Measurements from ENCODE around the gene FBLN1.
"Not testable (repeated sequence)": the region's sequence is repeated elsewhere in the genome, so short reads cannot be mapped to it uniquely, and the experiment has no call there.

The FBLN1 gene

DNA sequence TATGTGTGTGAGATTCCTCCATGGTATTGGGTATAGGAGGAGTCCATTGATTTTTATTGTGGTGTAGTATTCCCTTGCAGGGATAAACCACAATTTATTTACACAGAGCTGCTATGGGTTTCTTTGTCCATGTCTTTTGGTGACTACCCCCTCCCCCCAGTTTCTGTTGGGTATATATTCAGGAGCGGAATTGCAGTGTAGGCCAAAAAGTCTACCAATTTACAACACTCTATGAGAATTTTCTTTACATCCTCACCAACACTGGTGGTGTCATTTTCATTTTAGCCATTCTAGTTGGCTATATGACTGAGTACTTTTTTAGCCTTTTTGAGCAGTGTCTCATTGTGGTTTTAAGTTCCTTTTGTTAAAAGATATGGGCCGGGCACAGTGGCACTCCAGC, 113.7 kb downstream of the FBLN1 start:
- DNase-seq = no peak

DNA sequence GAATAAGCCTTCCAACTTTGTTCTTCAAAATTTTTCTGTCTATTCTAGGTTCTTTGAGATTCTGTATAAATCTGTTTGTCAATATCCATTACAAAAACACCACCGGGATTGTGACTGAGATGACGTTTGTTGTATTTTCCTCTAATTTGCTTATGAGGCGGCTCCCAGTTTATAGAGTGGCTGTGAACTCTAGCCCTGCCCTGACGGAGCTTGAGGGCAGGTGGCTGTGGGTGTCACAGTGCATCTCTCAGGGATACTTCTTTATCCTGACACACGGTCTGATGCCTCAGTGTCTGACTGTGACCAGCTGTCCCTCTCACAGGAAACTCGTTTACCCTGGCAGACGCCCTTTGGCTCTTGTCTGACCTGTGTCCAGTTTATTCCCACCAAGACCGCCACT, 115.3 kb downstream of the FBLN1 start:
- DNase-seq = no peak

DNA sequence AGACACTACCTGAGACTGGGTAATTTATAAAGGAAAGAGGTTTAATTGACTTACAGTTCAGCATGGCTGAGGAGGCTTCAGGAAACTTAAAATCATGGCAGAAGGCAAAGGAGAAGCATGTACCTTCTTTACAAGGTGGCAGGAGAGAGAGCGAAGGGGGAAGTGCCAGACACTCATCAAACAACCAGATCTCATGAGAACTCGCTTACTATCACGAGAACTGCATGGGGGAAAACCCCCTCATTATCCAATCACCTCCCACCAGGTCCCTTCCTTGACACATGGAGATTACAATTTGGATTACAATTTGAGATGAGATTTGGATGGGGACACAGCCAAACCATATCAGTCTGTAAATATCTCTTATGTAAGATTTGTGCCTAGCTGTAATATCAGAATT, 118.0 kb downstream of the FBLN1 start:
- no peak for DNase-seq

GRCh38 chr22:45621836-45622600, 119.3 kb downstream of the FBLN1 start:
- no peak for DNase-seq

DNA sequence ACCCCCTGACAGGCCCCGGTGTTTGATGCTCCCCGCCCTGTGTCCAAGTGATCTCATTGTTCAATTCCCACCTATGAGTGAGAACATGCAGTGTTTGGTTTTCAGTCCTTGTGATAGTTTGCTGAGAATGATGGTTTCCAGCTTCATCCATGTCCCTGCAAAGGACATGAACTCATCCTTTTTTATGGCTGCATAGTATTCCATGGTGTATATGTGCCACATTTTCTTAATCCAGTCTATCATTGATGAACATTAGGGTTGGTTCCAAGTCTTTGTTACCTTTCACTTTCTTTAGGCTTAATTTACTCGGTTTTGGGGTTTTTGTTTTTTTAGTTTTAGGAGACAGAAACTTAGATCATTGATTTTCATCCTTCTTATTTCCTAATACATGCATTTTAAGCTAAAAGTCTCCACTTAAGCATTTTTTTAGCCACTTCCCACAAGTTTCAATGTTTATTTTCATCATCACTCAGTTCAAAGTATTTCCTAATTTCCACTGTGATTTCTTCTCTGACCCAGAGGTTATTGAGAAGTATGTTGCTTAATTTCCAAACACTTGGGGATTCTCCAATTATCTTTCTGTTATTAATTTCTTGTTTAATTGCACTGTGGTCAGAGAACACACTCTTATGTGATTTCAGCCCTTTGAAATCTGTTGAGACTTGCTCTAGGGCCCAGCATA, 120.9 kb downstream of the FBLN1 start:
- DNase-seq = not testable (repeated sequence)

DNA sequence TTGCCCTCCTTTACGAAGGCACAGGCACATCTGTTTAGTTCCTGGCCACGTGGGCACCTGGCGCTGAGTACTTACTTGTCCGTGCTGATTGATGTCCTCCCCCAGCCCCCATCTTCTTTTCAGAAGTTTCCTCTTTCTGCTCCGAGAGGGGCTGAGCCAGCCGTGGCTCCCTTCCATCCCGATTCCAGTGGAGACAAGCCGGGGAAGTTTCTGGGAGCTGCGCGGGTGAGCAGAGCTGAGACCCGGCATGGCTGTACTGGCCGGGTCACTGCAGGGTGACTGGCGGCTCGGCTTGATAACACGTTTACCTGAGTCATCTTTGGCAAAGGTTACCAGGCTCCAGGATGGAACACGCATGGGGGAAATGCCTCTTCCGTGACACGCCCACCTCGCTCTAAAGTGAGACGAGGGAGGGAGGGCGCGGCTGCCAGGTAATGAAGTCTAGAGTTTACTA, 123.5 kb downstream of the FBLN1 start:
- DNase-seq = no peak

DNA sequence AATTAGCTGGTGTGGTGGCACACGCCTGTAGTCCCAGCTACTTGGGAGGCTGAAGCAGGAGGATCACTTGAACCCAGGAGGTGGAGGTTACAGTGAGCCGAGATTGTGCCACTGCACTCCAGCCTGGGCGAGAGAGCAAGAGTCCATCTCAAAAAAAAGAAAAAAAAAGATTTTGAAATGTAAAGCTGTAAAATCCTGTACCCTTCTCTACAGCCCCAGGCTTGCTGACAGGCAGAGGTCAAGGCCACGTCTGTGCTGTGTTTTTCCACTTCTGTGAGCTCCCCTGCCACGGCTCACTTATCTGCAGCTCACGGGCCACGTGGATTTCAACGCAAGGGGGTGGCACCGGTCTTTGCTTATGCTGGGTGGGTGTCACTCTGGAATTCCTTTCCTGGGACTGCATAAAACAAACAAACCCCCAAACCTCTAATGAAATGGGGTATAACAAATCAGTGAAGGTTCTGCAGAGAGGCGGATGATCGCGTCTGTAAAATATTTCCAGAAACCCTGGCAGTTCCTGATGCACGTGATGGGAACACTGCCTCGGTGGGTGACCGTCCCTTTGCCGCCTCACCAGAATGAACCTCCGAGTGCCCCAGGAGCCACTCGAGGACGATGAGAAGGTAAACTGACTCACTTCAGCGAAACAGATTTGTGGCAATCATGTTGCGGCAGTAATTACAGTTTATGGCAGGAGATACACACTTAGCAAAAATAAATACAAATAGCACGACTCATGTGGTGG, 125.0 kb downstream of the FBLN1 start:
- no peak for DNase-seq

DNA sequence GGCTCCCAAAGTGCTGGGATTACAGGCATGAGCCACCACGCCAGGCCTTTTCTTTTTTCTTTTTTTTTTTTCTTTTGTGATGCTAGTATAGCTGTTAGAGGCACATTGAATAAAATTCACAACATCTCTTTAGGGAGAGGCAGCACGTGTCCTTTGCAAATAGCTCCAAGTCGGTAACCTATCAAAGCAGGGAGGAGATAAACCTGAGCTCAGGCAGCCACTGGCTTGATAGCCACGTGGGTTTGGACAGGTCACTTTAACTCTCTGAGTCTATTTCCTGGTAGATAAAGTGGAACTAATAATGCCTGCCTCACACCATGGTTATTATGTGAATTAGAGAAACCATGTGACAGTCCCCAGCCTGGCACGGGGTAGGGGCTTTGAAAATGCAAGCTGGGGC, 125.8 kb downstream of the FBLN1 start:
- DNase-seq = no peak

DNA sequence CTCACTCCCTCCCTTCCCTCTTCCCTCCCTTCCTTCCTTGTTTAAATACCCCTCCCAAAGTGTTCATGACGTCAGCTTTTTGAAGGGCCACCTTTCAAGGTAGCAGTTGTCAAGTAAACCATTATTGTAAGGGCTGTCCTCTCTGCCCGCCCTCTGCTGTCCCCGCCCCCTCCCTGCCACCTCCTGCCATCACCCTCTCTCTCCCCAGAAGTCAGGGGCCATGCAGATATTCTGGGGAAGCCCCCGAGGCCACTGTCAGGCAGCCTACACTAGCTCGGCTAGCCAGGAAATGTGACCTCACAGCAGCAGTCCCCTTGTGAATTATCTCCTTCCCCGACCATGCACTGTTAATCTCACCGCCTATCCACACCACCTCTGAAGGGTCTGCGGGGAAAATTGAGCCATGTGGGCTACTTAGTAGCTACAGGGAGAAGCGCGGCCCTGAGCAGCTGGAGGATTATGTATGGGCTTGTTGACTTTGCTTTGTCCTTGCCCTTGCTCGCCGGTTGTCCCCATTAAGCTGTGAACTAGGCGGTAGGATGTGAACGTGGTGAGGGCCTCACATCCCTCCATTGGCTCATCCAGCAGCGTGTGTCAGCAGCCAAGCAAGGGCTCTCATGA, 126.9 kb downstream of the FBLN1 start:
- DNase-seq = no peak

DNA sequence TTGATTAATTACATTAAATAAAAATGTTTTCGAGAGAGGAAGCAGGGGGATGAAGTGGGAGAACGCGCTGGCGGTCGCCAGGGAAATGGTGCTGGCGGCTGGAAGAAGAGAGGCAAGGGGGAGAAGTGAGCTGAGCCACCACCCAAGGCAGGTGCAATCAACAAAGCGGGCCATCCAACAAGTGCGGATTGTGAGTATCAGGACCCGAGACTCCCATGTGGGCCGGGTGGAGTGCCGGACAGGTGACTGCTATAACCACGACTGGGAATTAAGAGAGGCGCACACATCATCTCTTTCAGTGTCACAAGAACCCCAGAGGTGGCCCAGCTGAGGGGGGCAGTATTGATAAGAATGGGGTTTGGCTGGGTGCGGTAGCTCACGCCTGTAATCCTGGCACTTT, 127.8 kb downstream of the FBLN1 start:
- no peak for DNase-seq

DNA sequence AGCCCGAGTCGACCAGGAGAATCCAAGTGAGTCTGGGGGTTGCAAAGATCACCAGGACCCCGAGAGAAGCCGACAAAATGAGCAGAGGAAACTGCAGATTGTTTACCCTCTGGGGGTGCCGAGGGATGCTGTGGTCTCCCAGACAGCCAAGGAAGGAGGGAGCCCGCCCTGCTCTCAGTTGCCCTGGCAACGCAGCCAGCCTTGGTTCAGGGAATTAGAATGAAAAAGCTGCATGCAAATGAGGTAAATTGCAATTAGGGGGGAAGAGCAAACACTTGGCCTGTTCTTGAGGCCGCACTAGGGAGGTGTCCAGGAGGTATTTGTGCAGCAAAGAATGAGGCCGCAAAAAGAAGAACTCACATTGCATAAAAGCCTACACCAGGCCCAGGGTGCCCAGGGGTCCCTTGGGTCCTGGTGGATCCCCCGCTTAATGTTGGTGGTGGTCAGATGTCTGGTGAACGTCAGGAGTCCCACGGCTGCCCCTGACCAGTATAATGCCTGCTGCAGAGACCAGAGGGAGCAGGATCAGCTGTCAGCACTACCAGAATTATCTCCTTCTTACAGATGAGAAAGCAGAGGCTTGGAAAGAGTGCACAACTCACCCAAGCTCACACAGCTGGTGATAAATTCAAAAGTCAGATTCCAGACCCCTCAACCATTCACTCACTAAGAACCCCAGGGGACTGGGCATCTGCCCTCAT, 128.6 kb downstream of the FBLN1 start:
- no peak for DNase-seq

GRCh38 chr22:45631841-45632238, 129.2 kb downstream of the FBLN1 start:
- DNase-seq = no peak

- DNase-seq = no peak
Measured at GRCh38 chr22:45632791-45633515, 130.3 kb downstream of the FBLN1 start.

DNA sequence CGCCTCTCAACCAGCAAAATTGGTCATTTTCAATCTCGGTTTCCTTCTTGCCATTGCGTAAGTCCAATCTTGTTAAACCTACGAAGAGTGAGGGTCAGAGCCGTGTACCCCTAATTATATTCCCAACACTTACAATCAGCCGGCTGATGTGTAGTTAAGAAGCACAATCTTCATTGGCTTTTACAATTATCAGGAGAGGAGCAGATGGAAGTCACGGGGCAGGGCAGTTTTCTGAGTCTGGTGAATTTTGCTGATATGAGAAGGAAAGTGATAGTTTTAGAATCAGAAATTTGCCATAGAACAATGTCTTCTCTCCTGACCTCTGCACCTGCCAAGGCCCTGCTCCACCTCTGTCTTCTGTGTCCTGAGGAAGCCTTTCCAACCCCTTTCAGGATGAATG, 134.0 kb downstream of the FBLN1 start:
- no peak for DNase-seq

GRCh38 chr22:45638197-45638596, 135.5 kb downstream of the FBLN1 start:
- no peak for DNase-seq

GRCh38 chr22:45638834-45639746, 136.4 kb downstream of the FBLN1 start:
- no peak for DNase-seq

GRCh38 chr22:45639747-45640102, 137.0 kb downstream of the FBLN1 start:
- DNase-seq = no peak

DNA sequence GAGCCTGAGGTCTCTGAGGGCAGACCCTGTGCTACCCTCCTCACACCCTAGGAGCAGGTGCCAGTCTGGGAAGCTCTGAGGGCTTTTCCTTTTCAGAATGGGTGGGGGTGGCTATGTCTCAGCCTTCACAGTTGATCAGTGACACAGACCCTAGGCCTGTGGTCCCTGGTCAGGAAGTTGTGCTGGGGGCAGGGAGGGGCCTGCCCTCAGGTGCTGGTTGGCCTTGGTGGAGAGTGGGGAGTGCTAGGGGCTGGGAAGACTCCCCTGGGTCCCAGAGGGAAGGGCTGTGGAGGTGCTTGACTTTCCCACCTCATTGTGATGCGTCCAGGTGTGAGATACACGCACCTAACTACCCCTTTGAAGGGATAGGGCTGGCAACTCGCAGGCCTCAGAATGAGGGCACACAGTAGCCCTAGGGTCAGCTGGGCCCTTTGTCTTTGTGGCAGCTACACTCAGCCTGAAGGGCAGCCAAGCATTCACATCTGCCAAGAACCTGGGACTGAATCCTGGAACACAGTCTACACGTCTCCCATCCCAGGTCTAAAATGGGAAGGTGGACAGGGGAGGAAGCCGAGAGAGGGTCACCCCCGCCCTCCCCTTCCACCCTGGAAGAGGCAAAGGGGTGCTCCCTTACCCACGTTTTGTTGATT, 137.7 kb downstream of the FBLN1 start:
- no peak for DNase-seq

DNA sequence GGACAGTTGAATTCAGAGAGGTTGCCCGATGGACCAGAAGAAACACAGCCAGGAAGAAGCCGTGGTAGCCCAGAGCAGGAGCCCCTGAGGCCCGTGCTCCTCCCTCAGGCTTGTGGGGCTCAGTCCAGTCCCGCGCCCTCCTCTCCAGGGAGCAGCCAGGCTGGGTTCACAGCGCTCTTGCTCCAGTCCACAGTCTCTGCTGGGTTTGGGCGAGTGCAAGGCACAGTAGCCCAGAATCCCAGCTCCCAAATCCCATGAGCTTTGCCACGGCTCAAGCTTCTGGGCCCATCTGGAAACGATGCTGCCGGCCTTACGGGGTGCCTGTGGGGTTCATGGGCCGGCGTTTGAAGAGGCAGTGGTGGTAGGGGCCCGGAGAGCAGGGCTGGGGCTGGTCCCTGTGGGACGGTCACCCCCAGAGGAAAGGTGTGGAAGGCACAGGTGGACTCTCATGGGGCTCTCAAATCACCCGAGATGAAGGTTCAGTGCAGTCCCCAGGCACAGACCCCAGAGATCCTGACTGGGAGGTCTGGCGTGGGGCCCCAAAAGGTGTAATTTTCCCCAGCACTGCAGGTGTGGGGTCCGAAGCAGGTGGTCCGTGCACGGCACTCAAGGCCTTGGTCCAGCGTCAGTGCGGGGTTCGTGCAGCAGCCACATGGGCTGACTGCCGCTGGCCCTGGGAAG, 138.4 kb downstream of the FBLN1 start:
- DNase-seq = no peak

- DNase-seq = no peak
Measured at GRCh38 chr22:45642986-45643385, 140.3 kb downstream of the FBLN1 start.
